Lung (tissue), 12 donors: Measurements from ENCODE around the gene PSD. TPM values are rescaled to one million over a fixed set of nuclear protein-coding genes. Genes with fewer than 3 reads are reported as not detected.

Experiments
- ATAC-seq: fragments of 200-7000 bp; cut with Tn5 transposase; one replicate; pipeline ENCODE4 v1.9.1; 2020; ENCODE audit warnings: moderate number of reproducible peaks; ENCODE audit not compliant: insufficient read depth, low FRiP score
- DNase-seq, 3 donors: peaks; one replicate each; pipeline ENCODE4 v3.0.0-alpha.2; 2013 to 2017
- H3K27ac ChIP-seq, 2 donors: one replicate each; pipeline ENCODE4 v1.5.1; 2013; ENCODE audit warnings: mild to moderate bottlenecking in 2 of 2, moderate library complexity in 2 of 2, control low read depth in 1 of 2, inconsistent platforms in 1 of 2, low read depth in 1 of 2, low read length in 1 of 2
- H3K27me3 ChIP-seq, 3 donors: one replicate each; pipeline ENCODE4 v1.5.1; 2013; ENCODE audit warnings: low read length in 2 of 3; ENCODE audit not compliant: control insufficient read depth in 3 of 3, insufficient read depth in 3 of 3
- H3K36me3 ChIP-seq, 4 donors: one replicate each; pipeline ENCODE4 v1.5.1; 2013; ENCODE audit warnings: low read length in 4 of 4, mild to moderate bottlenecking in 1 of 4, moderate library complexity in 1 of 4; ENCODE audit not compliant: control insufficient read depth in 4 of 4, insufficient read depth in 4 of 4
- H3K4me1 ChIP-seq, 5 donors: one replicate each; pipeline ENCODE4 v1.5.1; 2013; ENCODE audit warnings: low read length in 5 of 5, mild to moderate bottlenecking in 2 of 5, moderate library complexity in 1 of 5; ENCODE audit not compliant: control insufficient read depth in 5 of 5, insufficient read depth in 5 of 5
- H3K4me3 ChIP-seq: one replicate; pipeline ENCODE4 v1.5.1; 2013; ENCODE audit warnings: mild to moderate bottlenecking, control low read depth, moderate library complexity
- H3K9ac ChIP-seq, 2 donors: one replicate each; pipeline ENCODE4 v1.5.1; 2013; ENCODE audit warnings: low read length in 2 of 2, control low read depth in 1 of 2; ENCODE audit not compliant: insufficient read depth in 1 of 2
- H3K9me3 ChIP-seq, 4 donors: one replicate each; pipeline ENCODE4 v1.5.1; 2013; ENCODE audit warnings: low read length in 3 of 4, mild to moderate bottlenecking in 1 of 4, moderate library complexity in 1 of 4; ENCODE audit not compliant: control insufficient read depth in 4 of 4, insufficient read depth in 3 of 4
- CTCF ChIP-seq: IDR thresholded peaks from 2 replicates; pipeline ENCODE4 v1.5.1; 2012; ENCODE audit warnings: mild to moderate bottlenecking; ENCODE audit errors: control extremely low read depth, extremely low read depth
- WGBS, 2 donors: extraction: QIAGEN DNeasy Blood & Tissue Kit; methylation state at CpG; one replicate each; pipeline ENCODE4 v1.1.7; 2013; 5-methylcytosine and 5-hydroxymethylcytosine counted together
- polyA plus RNA-seq, 2 donors: library from polyadenylated mRNA; stranded (reverse); fragments of 200-250 nt; gene quantifications; one replicate each; pipeline ENCODE4 v1.2.1, GENCODE V29; 2013
- total RNA-seq, 2 donors: library from RNA; depleted of rRNA in 1 of 2; stranded (reverse); fragments of >200 nt in 1 of 2; gene quantifications; one replicate each; pipeline ENCODE4 v1.2.1, GENCODE V29; 2014 to 2021
- donor health status: control.
- donor health status: control.
- donor health status: Bipolar disorder and iron deficiency.
- donor health status: healthy.
- donor health status: DM: yes; HTN: yes; CAD: no.

The PSD gene
- total and polyA plus RNA-seq, 4 donors: 1.1 to 5.3 (median 3.2) TPM

GRCh38 chr10:102393411-102394078 lies 25.0 kb downstream of the PSD start:
- peaks cover 0 to 14% (median 9%) of the 10 kb centered on the region in 5 donors for H3K4me1 ChIP-seq
- ATAC-seq (no peak), DNase-seq (no peak)
- H3K9ac ChIP-seq: peak overlapping the region in 1 of 2 donors; percentile 82
- no peaks in the 10 kb centered on the region for H3K9me3 ChIP-seq
- peaks cover 0 to 11% (median 0%) of the 10 kb centered on the region in 4 donors for H3K36me3 ChIP-seq
- no peak for TF ChIP-seq CTCF
- H3K27ac ChIP-seq: peak overlapping the region; percentile 94 to 99
- H3K4me3 ChIP-seq: no peak overlapping the region
- H3K27me3 ChIP-seq: peaks cover 0 to 11% (median 9%) of the 10 kb centered on the region in 3 donors
- WGBS, 2 donors: 32 to 36% methylated on average over 30 of the region's 30 CpGs

- no peak overlapping the region for H3K4me3 ChIP-seq
- ATAC-seq (no peak), DNase-seq (peak in 1 of 3 donors; percentile 2)
- peaks cover 0 to 11% (median 9%) of the 10 kb centered on the region in 3 donors for H3K27me3 ChIP-seq
- 77 to 90% methylated on average over 5 of the region's 5 CpGs for WGBS, 2 donors
- H3K9ac ChIP-seq: no peak overlapping the region
- H3K4me1 ChIP-seq: peaks cover 0 to 14% (median 9%) of the 10 kb centered on the region in 5 donors
- no peak overlapping the region for H3K27ac ChIP-seq
- peaks cover 0 to under 1% (median 0%) of the 10 kb centered on the region in 4 donors for H3K36me3 ChIP-seq
- no peaks in the 10 kb centered on the region for H3K9me3 ChIP-seq
- TF ChIP-seq CTCF: no peak
Observed at GRCh38 chr10:102392306-102392705, 26.3 kb downstream of the PSD start.

- H3K9me3 ChIP-seq: no peaks in the 10 kb centered on the region
- TF ChIP-seq CTCF: no peak
- H3K27ac ChIP-seq: no peak overlapping the region
- H3K4me1 ChIP-seq: peaks cover 0 to 10% (median 5%) of the 10 kb centered on the region in 5 donors
- no peaks in the 10 kb centered on the region for H3K36me3 ChIP-seq
- ATAC-seq (no peak), DNase-seq (no peak)
- no peak overlapping the region for H3K9ac ChIP-seq
- H3K27me3 ChIP-seq: peaks cover 0 to 11% (median 9%) of the 10 kb centered on the region in 3 donors
- no peak overlapping the region for H3K4me3 ChIP-seq
- WGBS, 2 donors: 90 to 94% methylated on average over 3 of the region's 3 CpGs
Observed at GRCh38 chr10:102389894-102390293, 28.7 kb downstream of the PSD start.
